ENCODE results near the gene FAIM. TPM values are rescaled to one million over a fixed set of nuclear protein-coding genes. Genes with fewer than 3 reads are reported as not detected.
"Not testable (repeated sequence)": the region's sequence is repeated elsewhere in the genome, so short reads cannot be mapped to it uniquely, and the experiment has no call there.

The FAIM gene
- total RNA-seq, 3 donors from 2014 or later: 3.9 to 7.8 (median 5.0) TPM

DNA sequence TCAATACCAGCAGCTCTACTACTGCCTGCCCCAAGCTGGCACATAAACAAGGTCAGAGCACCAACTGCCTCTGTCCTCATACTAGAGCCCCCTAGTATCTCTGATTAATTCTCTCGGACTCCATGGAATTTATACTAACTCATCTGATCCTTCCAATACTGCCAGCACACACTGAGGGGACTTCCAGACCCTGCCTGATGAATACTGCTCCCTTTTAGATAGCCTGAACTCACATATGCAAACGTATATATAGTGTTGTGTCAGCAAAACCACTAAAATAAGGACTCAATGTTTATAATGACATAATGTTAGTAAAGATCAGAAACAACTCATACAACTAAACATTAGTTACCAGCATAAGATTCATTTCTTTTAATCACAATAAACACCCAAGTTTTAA is 39.5 kb upstream of the FAIM start:
- Histone ChIP-seq H3K4me1 (ENCODE audit: low read depth) (no peaks in the 10 kb centered on the region), H3K9me3 (peaks cover 3% of the 10 kb centered on the region), H3K4me3 (no peak overlapping the region), H3K36me3 (ENCODE audit: low read depth) (no peaks in the 10 kb centered on the region)
- no peak for ATAC-seq
- no peak for TF ChIP-seq CTCF (IDR thresholded peaks at IDR 0.05)
- no peak for DNase-seq
- intact Hi-C loops (cut with DNase I, micrococcal nuclease): no loop called here

- H3K36me3 ChIP-seq (ENCODE audit: low read depth); H3K9me3 ChIP-seq; ATAC-seq; DNase-seq; H3K4me1 ChIP-seq (ENCODE audit: low read depth); intact Hi-C loops (cut with DNase I, micrococcal nuclease); H3K4me3 ChIP-seq: not testable (repeated sequence)
Measured at GRCh38 chr3:138569624-138570023, 38.9 kb upstream of the FAIM start.

DNA sequence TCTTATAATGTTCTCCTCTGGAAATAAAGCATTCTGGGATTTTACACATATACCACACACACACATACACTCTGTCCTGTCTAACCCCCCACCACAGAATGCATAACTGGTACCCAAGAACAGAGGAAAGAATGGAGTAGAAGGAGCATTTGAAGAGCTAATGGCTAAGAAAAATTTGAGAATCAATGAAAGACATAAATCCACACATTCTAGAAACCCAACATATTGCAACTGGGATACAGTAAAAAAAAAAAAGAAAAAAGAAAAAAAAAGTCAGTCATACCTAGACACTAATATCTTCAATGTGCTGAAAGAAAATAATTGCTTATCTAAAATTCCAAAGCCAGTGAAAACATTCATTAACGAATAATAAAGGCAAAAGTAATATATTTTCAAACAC is 35.4 kb upstream of the FAIM start:
- DNase-seq: no peak
- intact Hi-C loops (cut with DNase I, micrococcal nuclease): no loop called here
- TF ChIP-seq CTCF (IDR thresholded peaks at IDR 0.05): no peak

DNA sequence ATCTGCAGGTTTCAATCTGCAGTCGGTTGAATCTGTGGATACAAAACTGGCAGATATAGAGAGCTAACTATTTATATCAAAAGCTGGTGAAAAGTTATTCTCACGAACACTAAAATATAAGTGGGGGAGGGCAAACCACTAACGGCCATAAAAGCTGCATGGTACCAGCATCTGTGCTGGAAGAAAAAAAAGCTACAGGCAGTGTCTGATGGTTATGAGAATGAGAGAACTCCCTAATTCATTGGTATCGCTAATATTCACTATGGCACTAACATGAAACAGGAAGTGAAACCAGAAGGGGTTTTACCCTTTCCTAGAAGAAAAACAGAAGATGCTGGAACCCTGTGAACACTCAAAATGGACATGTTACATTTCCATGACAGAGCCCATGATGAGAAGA is 30.4 kb upstream of the FAIM start:
- intact Hi-C loops (cut with DNase I, micrococcal nuclease): no loop called here
- no peak for DNase-seq
- ATAC-seq: no peak

More for the DNA sequence above, 35.4 kb upstream of the FAIM start:
- ATAC-seq: no peak
- no peak overlapping the region for H3K4me3 ChIP-seq
- H3K4me1 ChIP-seq (ENCODE audit: low read depth): no peaks in the 10 kb centered on the region
- H3K9me3 ChIP-seq: peaks cover 5% of the 10 kb centered on the region
- H3K36me3 ChIP-seq (ENCODE audit: low read depth): no peaks in the 10 kb centered on the region

DNA sequence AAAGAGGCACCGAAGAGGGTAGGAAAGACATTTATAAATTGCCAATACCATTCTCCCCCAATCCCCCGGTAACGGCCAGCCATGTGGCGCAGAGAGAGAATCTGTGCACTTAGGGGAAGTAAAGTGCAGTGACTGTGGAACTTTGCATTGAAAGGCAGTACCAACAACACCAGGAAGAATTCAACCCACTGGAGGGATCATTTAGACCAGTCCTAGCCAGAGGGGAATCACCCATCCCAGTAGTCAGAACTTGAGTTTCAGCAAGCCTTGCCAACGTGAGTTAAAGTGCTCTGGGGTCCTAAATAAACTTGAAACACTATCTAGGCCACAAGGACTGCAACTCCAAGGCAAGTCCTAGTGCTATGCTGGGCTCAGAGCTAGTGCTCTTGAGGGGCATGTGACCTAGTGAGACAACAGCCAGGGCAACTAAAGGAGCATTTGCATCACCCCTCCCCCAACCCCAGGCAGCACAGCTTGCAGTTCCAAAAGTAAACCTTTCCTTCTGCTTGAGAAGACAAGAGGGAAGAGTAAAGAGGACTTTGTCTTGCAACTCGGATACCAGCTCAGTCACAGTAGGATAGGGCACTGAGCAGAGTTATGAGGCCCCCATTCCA is 29.5 kb upstream of the FAIM start:
- no peaks in the 10 kb centered on the region for H3K4me1 ChIP-seq (ENCODE audit: low read depth)
- no peak overlapping the region for H3K4me3 ChIP-seq
- H3K36me3 ChIP-seq (ENCODE audit: low read depth): no peaks in the 10 kb centered on the region
- H3K9me3 ChIP-seq: peaks cover 2% of the 10 kb centered on the region
- TF ChIP-seq CTCF (IDR thresholded peaks at IDR 0.05): no peak
- DNase-seq (no peak), ATAC-seq (peak; percentile 13)
- intact Hi-C loops (cut with DNase I, micrococcal nuclease): no loop called here

More for the DNA sequence above, 30.4 kb upstream of the FAIM start:
- Histone ChIP-seq H3K9me3 (peaks cover 5% of the 10 kb centered on the region), H3K36me3 (ENCODE audit: low read depth) (no peaks in the 10 kb centered on the region), H3K4me3 (no peak overlapping the region), H3K4me1 (ENCODE audit: low read depth) (no peaks in the 10 kb centered on the region)
- TF ChIP-seq CTCF (IDR thresholded peaks at IDR 0.05): no peak

- ATAC-seq: no peak
- TF ChIP-seq CTCF (IDR thresholded peaks at IDR 0.05): no peak
- intact Hi-C loops (cut with DNase I, micrococcal nuclease): no loop called here
Measured at GRCh38 chr3:138587374-138587773, 21.2 kb upstream of the FAIM start.

More at GRCh38 chr3:138587374-138587773, 21.2 kb upstream of the FAIM start:
- Histone ChIP-seq H3K9me3 (no peaks in the 10 kb centered on the region), H3K36me3 (ENCODE audit: low read depth) (no peaks in the 10 kb centered on the region), H3K4me3 (no peak overlapping the region), H3K4me1 (ENCODE audit: low read depth) (peaks cover 18% of the 10 kb centered on the region)
- DNase-seq: no peak

Data from mucosa of descending colon (tissue), 3 donors.